K562 (cell line): ENCODE data around the gene MAP3K14.
"Not testable (repeated sequence)": the region's sequence is repeated elsewhere in the genome, so short reads cannot be mapped to it uniquely, and the experiment has no call there.

ENCODE experiments used
- CBX1 ChIP-seq: sonication (generic); IDR thresholded peaks from 2 replicates; pipeline ENCODE4 v1.6.1; 2016; ENCODE audit warnings: antibody characterized with exemption, low read depth, mild to moderate bottlenecking
- CREM ChIP-seq: IDR thresholded peaks from 2 replicates; pipeline ENCODE4 v1.6.1; 2014; ENCODE audit warnings: antibody characterized with exemption, low read depth
- CXXC5 ChIP-seq: fragments of 250-450 bp; sonication (Bioruptor Pico); IDR thresholded peaks from 2 replicates; pipeline ENCODE4 v1.8.0; 2022; ENCODE audit warnings: inconsistent platforms, mild to moderate bottlenecking, moderate library complexity
- EZH2 ChIP-seq: IDR thresholded peaks from 2 replicates; pipeline ENCODE4 v1.6.1; 2012; ENCODE audit warnings: low read depth, mild to moderate bottlenecking, inconsistent platforms, low read length, borderline replicate concordance
- PBX2 ChIP-seq, 2 experiments: IDR thresholded peaks in 1 of 2; conservative IDR thresholded peaks in 1 of 2; 2 replicates each; pipeline ENCODE4 v1.6.1; 2016; ENCODE audit warnings: low read depth in 2 of 2, mild to moderate bottlenecking in 1 of 2, missing compliant biosample characterization in 1 of 2, missing genetic modification characterization in 1 of 2, moderate library complexity in 1 of 2
- SNRNP70 ChIP-seq: fragments of 200-400 bp; formaldehyde crosslinking; optimal IDR thresholded peaks from 2 replicates; pipeline ENCODE3; 2017; ENCODE audit warnings: low read depth, low read length
- TCF3 ChIP-seq: sonication (generic); formaldehyde crosslinking; IDR thresholded peaks from 2 replicates; pipeline ENCODE4 v1.4.0; 2020; ENCODE audit warnings: mild to moderate bottlenecking, missing genetic modification reagents
- ZFP91 ChIP-seq: sonication (generic); formaldehyde crosslinking; IDR thresholded peaks from 2 replicates; pipeline ENCODE4 v1.8.0; 2022; ENCODE audit warnings: mild to moderate bottlenecking, missing genetic modification reagents
- ZNF445 ChIP-seq: fragments of 250-450 bp; sonication (Bioruptor Pico); IDR thresholded peaks from 2 replicates; pipeline ENCODE4 v1.4.0; 2020; ENCODE audit warnings: low read depth, mild to moderate bottlenecking, moderate library complexity

GRCh38 chr17:45253237-45253636 is 63.6 kb downstream of the MAP3K14 start:
- TF ChIP-seq CREM; ZNF445 (CRISPR knock-in tag); EZH2; SNRNP70; TCF3 (CRISPR knock-in tag); CXXC5 (CRISPR knock-in tag); CBX1; ZFP91; PBX2 (CRISPR knock-in tag; IDR thresholded peaks at IDR 0.05; ENCODE audit: low read depth); PBX2 (tag; conservative IDR thresholded peaks at IDR 0.05; ENCODE audit: low read depth): not testable (repeated sequence)
